ENCODE measurements around the gene OCA2. TPM values are rescaled to one million over a fixed set of nuclear protein-coding genes. Genes with fewer than 3 reads are reported as not detected.

OCA2 gene
- total RNA-seq, 1 donor from 2014 or later, result 25.7 TPM

DNA sequence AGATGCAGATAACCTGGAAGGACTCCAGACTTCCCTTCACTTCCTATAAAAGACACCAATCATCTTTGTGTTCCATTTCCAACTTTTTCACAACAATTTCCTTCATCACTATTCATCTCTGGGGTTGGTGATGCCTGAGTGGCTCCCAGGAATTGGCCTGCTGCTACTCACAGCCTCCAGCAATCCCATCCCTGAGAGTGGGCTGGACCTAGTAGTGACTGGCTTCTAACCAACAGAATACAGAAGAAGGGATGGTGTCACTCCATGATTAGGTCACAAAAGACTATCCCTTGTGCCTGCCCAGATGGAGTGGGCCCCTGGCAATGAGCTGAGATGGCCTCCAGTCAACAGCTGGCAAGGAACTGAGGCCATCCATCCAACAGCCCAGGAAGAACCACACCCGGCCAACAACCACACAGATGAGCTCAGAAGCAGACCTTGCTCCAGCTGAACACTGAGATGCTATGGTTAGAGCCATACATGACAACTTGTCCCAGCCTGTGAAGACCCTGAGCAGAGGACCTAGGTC lies 20.9 kb downstream of the OCA2 start:
- no peak for DNase-seq

DNA sequence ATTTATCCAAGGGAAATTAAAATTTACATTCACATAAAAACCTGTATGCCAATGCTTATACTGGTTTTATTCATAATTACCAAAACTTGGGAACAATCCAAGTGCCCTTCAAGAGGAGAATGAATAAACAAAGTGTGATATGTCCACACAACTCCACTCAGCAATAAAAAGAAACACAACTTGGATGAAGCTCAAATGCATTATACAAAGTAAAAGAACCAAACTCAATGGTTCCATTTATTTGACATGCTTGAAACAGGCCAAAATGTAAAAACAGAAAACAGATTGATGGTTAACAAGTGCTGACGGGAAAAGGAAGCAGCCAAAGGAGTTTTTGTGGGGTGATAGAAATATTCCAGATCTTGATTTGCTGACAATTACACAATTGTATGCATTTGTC lies 23.5 kb downstream of the OCA2 start:
- DNase-seq, result no peak

GRCh38 chr15:28068930-28069329 lies 30.2 kb downstream of the OCA2 start:
- no peak for DNase-seq

- DNase-seq, result no peak
These were observed 32.9 kb downstream of the OCA2 start for GRCh38 chr15:28066231-28066630.

DNA sequence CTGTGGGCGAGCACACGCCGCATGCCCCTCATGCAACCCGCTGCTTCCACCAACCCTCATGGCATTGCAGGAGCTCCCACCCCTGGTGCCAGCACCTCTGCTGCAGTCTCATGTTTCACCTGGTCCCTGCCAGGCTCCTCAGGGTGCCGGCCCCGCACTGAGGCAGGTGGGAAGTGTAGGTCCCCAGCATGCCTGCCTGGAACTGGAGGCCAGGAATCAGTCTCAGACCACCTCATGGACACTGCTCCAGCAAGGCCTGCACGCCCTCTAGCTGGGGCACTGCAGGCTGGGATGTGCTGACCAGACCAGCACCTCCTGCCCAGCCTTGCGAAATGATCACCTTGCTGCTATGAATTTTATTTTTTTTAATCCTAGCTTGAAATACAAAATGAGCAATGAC lies 39.1 kb downstream of the OCA2 start:
- no peak for DNase-seq

DNA sequence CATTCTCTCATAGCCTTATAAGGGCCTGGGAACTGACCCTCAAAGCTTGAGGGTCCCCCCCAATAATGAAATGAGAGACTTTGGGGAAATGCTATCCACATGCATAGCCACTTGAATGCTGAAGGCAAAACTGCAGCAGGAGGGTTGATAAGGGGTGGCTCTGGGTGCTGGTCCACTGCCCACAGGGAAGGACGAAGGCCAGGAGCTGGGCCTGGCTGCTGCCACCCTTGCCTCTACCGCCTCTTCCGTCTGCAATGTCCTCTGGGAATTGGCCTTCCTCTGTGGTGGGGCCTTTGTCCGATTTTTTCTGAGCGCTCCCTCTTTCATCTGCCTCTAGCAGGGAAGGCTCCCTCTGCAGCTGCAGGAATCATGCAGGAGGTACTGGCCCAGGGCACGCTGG lies 41.0 kb downstream of the OCA2 start:
- no peak for DNase-seq

- no peak for DNase-seq
These were observed 47.0 kb downstream of the OCA2 start for GRCh38 chr15:28051955-28052633.

GRCh38 chr15:28049581-28049980 lies 49.5 kb downstream of the OCA2 start:
- DNase-seq, result no peak

DNA sequence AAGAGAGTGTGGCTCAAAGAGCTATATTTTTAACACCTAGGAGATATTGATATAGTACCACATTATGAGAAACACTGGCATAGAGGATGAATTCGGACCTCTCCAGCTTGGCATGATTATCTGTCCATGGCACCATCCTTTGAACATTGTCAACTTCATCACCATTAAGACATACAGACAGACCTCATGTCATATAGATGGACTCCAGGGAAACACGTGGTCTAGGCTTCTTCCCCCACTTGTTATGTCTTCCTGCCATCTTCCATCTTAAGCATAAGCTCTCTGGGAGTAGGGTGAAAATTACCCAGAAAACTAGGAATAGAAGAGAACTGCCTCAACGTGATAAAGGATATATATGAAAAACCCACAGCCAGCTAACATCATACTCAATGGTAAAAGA lies 51.8 kb downstream of the OCA2 start:
- DNase-seq, result no peak

DNA sequence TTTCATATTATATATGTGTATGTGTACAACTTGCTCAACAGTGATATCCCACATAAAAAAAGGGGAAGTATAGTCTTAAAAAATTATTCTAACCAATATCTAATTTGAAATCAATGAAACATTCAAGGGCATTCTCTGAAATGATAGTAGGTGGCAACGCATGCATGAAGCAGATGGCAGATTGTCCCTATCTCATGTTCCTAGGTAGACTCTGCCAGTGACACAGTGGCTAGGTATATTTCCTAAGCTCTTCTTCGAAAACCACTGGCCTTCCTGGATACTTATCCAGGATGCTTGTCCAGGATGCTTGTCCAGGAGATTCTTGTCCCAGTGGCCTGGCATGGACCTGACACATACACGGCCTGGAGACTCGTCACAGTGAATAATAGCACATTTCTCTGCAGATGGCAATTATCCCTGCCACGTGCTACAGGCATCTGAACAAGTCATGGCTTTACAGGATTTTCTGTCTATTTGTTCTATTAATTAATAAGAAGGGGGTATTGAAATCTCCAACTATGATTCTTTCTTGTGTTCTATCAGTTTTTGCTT lies 54.9 kb downstream of the OCA2 start:
- no peak for DNase-seq

GRCh38 chr15:28043691-28044091 lies 55.4 kb downstream of the OCA2 start:
- no peak for DNase-seq

DNA sequence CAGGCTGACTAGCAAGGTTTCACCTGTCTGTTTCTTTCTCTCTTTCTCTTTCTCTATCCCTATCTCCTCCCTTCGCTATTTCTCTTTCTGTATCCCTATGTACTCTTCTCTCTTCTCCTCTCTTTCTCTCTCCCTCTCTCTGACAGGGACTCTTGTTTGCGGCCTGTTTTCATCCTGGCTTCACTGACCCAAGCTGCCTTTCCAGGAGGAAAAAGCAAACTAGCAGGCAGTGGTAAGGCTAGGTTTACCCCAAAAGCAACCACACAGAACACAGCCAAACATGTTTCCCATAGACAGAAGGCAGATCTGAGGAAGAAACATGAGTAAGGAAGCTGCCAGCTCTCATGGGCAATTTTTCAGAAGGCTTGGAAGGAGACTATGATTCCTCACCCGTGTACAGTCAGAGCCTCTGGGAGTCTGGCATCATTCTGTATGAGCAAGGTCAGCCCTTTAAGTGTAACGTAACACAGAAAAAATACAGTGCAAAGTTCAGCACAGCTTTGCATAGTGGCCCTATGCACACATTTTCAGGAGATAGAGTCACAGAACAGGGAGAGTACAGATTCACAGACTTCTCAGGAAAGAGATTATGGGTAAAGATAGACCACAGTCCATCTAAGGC lies 61.0 kb downstream of the OCA2 start:
- no peak for DNase-seq

GRCh38 chr15:28033443-28033842 lies 65.7 kb downstream of the OCA2 start:
- DNase-seq, result no peak

- no peak for DNase-seq
These were observed 68.3 kb downstream of the OCA2 start for GRCh38 chr15:28030801-28031200.

GRCh38 chr15:28027714-28028076 lies 71.4 kb downstream of the OCA2 start:
- DNase-seq, result no peak

- no peak for DNase-seq
These were observed 72.1 kb downstream of the OCA2 start for GRCh38 chr15:28026764-28027713.

DNA sequence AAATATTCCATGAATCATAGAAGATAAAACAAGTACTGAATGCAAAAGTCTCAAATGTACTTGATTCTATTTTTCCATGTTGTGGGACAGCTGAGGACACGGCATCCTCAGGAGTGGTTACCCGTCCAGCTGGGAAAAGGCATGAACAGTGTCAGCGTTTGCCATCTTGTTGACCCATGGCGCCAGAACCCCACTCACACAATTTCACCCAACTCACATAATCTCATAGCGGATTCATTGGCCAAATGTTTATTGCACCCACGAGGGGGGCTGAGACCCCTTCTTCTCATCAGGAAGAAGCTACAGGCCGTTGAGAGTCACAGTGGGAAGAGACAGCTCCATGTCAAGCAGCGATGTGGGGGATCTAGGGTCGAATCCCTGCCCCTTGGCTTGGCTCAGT lies 72.9 kb downstream of the OCA2 start:
- no peak for DNase-seq

- no peak for DNase-seq
These were observed 73.7 kb downstream of the OCA2 start for GRCh38 chr15:28025413-28025812.

DNA sequence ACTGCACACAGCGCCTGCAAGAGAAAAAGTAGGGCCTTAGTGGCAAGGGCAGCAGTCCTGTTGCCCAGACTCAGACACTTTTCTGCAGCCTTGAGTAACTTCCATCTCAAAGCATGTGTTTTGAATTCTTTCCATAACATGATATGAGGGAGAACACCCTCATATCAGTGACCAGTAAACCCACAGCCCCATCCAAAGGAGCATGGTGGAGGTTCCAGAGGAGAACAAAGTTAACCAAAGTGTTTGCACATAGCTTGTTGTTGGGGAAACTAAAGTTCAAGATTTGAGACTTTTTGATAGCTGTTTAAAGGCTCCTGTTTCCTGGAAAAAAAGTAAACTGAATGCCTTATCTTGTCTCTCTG lies 74.2 kb downstream of the OCA2 start:
- no peak for DNase-seq

DNA sequence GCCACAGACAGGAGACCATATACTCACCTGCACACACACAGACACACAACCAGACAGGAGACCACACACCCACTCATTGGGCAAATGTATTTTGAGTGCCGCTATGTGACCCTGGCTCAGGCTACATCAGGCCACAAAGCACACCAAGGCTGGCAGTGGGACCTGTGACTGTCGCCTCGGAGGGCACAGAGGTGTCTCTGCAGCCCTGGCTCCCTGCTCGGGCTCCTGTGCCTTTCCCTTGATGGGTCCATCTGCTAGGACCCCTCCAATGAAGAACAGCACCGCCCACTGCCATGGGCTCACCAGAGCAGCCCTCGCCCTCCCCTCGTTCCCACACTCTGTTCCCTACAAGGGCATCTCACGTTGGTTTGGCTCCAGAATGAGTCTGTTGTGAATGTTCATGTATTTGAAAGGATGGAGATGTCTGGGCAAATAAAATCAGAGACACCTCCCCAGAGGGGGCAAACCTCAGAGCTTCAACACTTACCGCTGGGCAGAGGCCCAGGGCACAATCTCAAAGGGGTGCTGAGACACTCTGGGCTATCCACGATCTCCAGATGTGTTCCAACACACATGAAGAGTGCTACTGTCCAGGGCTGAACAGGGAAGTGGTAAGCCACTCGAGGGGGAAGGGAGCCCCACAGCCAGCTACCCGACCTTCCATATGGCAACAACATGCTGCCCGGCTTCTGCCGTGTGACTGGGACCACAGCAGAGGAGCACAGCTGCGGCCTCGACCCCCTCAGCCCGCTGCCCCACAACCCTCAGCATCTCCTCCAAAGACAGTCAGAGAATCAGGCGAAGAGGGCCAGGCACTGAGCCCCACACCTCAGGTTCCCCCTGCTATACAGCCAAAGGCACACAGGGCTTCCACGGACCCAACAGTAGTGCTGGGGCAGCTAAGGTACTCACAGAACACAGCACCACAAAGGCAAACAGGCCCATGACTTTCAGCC lies 74.9 kb downstream of the OCA2 start:
- no peak for DNase-seq

GRCh38 chr15:28023422-28023821 lies 75.7 kb downstream of the OCA2 start:
- DNase-seq, result no peak

DNA sequence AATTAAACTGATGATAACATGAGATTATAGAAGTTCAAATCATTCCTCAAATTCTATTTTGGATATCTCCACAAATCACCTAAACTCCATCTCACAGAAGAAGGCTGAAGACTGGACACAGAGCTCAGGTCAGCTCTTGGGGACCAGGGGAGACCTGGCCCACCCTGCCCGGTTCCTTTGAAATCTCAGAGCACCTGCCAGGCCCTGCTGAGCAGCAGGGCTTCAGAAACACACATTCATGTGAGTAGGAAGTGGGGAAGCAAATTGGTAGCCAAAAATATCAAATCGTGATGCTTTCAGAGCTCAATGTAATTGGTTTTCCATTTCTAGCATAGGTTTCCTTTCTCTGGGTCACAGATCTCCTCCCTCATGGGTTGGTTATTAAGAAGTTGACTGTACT lies 76.2 kb downstream of the OCA2 start:
- no peak for DNase-seq
